HG02981 (cell line): ENCODE results near the gene MED26.

Experiments
- ATAC-seq: cut with Tn5 transposase; IDR thresholded peaks from one replicate; pipeline ENCODE4 v1.9.1; 2021; ENCODE audit warnings: mild to moderate bottlenecking, moderate library complexity; ENCODE audit not compliant: unreplicated experiment

Gene MED26

GRCh38 chr19:16591803-16592556, 36.0 kb downstream of the MED26 start:
- ATAC-seq, result no peak

DNA sequence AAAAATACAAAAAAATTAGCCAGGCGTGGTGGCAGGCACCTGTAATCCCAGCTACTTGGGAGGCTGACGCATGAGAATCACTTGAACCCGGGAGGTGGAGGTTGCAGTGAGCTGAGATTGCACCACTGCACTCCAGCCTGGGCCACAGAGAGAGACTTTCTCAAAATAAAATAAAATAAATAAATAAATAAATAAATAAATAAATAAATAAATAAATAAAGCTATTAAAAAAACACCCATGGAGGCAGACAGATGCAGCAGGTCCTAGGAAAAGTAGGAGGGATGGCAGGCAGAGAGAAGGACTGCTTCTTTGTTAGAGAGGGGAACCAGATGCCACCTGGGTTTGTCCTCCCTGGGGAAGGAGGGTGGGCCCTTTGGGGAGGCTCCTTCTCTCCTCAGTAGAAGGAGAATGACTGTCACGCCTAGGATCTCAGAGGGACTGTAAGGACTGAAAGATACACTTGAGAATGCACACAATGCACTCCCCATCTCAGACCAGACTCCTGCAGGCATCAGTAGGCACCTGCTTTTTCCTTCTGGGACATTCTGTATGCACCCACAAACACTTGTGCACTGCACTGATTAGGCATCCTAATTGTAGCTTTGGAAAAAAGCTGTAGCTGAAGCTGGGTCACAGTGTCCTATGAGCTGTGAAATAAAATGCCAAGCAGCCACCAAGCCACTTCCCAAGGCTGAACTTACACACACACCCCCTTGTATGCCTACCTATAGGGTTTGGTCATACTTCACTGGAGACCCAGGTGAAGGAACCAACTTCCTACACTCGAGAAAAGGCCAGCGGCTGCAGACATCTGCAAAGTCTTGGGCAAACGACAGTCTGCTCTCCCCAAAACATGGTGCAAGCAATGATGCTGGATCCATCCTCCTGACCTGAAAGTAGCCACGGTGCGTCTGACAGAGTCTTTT, 36.9 kb downstream of the MED26 start:
- no peak for ATAC-seq

GRCh38 chr19:16589917-16590316, 38.1 kb downstream of the MED26 start:
- no peak for ATAC-seq

GRCh38 chr19:16588824-16589577, 39.0 kb downstream of the MED26 start:
- peak; percentile 9 for ATAC-seq

- peak; percentile 36 for ATAC-seq
Observed at GRCh38 chr19:16587833-16588823, 39.9 kb downstream of the MED26 start.

- ATAC-seq, result no peak
Observed at GRCh38 chr19:16586991-16587832, 40.8 kb downstream of the MED26 start.

DNA sequence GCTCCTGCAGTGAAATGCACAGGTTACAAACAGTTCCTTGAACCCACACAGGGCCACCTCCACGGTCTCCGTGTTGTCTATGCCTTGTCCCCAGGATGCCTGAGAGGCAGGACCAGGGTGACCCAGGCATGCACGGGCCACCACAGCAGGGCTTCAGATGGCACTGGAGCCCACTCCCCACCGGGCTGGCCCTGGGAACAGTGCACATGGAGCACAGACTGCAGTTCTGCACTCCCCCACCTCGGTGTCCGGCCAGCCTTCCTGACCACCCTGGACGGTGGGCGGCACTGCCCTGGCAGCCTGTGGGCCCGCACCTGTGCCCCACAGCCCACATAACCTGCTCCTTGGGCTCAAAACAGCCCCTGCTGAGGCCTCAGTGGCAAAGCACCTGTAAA, 41.5 kb downstream of the MED26 start:
- ATAC-seq, result no peak

- ATAC-seq, result peak; percentile 24
Observed at GRCh38 chr19:16585808-16586476, 42.1 kb downstream of the MED26 start.

DNA sequence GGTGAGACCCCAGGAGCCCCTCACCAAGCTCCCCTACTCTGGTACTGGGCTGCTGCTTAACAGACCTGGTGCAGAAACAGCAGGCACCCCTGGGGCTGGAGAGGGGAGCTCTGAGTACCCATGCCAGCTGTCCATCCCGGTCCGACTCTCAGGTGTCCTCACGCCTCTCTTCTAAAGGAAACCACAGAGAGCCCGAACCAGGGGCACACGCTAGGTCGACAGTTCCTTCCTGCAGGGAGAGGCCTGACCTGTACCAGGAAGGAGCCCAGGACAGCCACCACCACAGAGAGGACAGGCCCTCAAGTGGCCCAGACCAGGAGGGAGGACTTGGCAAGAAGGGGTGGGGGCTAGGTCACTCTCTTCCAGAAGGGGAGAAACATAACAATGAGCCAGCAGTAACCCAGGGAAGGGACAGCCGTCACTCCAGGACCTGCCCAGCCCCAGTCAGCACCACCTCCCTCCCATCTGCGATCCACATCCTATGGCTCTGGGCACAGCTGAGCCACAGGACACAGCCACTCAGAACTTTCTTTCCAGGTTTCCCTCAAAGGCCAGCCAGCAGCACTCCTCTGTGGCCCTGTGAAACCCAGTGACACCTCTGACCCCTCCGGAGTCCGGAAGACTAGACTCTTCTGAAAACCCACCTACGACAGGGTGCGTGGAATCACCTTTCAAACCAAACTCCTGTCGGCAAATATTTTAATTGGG, 42.8 kb downstream of the MED26 start:
- ATAC-seq, result no peak

DNA sequence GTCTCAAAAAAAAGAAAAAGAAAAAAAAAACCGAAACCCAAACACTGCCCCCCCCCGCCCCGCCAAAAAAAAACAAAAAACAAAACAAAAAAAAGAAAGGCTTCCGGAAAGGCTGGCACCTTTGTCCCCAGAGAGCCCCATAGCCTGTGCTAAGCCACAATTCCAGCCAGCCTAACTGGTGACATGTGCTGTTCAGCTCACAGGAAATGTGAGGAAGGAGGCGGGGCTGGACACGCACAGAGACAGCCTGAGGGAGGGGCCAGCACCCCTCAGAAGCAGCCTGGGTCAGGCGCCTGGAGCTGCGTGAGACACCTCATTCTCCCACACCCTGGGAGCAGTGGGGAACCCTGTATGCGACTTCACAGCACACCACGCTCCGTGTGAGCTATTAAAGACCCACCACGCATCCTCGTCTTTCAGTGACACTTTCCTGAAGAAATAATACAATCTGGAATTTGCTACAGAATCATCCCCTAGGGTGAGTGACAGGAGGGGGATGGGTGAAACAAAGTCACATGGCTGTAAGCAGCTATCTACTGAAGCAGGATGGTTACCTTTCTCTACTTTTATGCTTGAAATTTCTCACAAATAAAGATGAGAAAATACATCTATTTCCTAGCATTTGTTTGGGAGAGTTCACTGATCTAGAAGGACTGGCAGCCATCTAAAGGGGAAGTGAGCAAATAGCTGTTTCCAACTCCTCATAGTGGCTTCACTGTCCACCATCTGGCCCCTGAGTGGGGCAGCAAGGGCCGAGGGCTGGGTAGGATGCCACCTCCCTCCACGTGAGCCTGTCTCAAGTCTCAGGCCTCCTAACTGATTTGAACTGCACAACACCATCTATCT, 43.5 kb downstream of the MED26 start:
- peak; percentile 38 for ATAC-seq

GRCh38 chr19:16582486-16583261, 45.3 kb downstream of the MED26 start:
- no peak for ATAC-seq

DNA sequence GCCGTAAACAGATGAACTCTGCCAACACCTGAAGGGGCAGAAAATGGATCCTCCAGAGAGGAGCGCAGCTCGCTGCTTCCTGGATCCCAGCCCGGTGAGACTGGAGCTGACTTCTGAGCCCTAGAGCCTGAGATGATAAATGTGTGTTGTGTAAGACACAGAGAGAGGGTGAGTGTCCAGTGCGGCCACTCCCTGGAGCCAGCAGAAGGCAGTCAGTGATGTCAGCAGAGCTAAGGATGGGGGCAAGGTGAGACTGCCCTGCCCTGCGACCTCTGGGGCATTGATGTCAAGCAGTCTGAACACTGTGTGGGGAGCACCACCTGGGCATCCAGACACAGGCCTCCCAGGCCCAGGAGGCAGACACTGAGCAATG, 46.0 kb downstream of the MED26 start:
- ATAC-seq, result no peak

GRCh38 chr19:16581145-16581970, 46.6 kb downstream of the MED26 start:
- no peak for ATAC-seq

GRCh38 chr19:16579381-16579780, 48.6 kb downstream of the MED26 start:
- ATAC-seq, result no peak

DNA sequence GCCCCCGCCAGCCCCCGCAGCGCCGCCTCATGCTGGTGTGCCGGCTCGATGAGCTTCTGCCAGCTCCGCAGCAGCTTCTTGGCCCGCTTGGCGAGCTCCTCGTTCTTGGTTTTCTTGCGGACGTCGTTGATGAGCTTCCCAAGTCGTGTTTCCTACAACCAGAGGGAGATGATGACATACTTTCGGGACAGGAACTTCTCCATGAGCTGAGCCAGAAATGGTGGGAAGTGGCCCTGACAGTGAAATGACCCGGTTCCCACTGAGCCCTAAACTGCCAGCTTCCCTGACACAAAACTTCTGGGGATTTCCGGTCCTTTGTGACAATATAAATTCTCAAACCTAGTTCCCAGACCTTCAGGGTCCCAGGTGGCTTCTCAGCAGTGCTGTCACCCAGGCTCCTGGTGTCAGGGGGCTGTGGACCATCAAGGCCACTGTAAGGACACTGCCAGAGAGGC, 50.4 kb downstream of the MED26 start:
- no peak for ATAC-seq
